SU-DHL-6 (cell line): ENCODE measurements around the gene ELMO1.

Experiments used
- H2AFZ ChIP-seq: fragments of 200-600 bp; sonication (generic); 2 replicates; pipeline ENCODE4 v1.6.1; 2014; ENCODE audit warnings: low read depth, mild to moderate bottlenecking, moderate library complexity, mixed read lengths, antibody characterized with exemption, low read length; ENCODE audit not compliant: severe bottlenecking
- H3F3A ChIP-seq: fragments of 200-600 bp; shearing (Covaris generic); 2 replicates; pipeline ENCODE4 v1.6.0; 2016; ENCODE audit warnings: antibody characterized with exemption, mild to moderate bottlenecking; ENCODE audit not compliant: insufficient read depth
- H3K27ac ChIP-seq: fragments of 200-600 bp; sonication (generic); 2 replicates; pipeline ENCODE4 v1.5.1; 2016; ENCODE audit warnings: low read depth, mild to moderate bottlenecking, low read length, moderate library complexity, mixed read lengths
- H3K27me3 ChIP-seq: fragments of 200-600 bp; sonication (generic), shearing (Covaris generic); 2 replicates; pipeline ENCODE4 v1.6.0; 2014; ENCODE audit warnings: mild to moderate bottlenecking, low read length
- H3K36me3 ChIP-seq: fragments of 200-600 bp; sonication (generic); 2 replicates; pipeline ENCODE4 v1.6.1; 2014; ENCODE audit warnings: mild to moderate bottlenecking, low read length, mixed read lengths
- H3K4me2 ChIP-seq: fragments of 300-600, 200-600 bp; shearing (Covaris generic), sonication (generic); 2 replicates; pipeline ENCODE4 v1.6.0; 2014; ENCODE audit warnings: low read length, low read depth, mild to moderate bottlenecking; ENCODE audit not compliant: poor library complexity, severe bottlenecking
- H3K4me3 ChIP-seq: fragments of 200-600 bp; sonication (generic); 2 replicates; pipeline ENCODE4 v1.5.1; 2014; ENCODE audit warnings: antibody characterized with exemption, low read length, mild to moderate bottlenecking, mixed read lengths; ENCODE audit not compliant: insufficient read depth, poor library complexity, severe bottlenecking
- H3K79me2 ChIP-seq: fragments of 200-600 bp; sonication (generic); 2 replicates; pipeline ENCODE4 v1.6.1; 2014; ENCODE audit warnings: mild to moderate bottlenecking, low read length, moderate library complexity; ENCODE audit not compliant: insufficient read depth
- H3K9ac ChIP-seq: fragments of 200-600 bp; sonication (generic); 2 replicates; pipeline ENCODE4 v1.7.0; 2014; ENCODE audit warnings: mild to moderate bottlenecking, low read length
- H3K9me2 ChIP-seq: fragments of 200-600 bp; sonication (generic); replicated peaks from 2 replicates; pipeline ENCODE4 v1.6.1; 2014; ENCODE audit warnings: low read length; ENCODE audit not compliant: insufficient read depth
- H3K9me3 ChIP-seq: fragments of 200-600 bp; sonication (generic); 2 replicates; pipeline ENCODE4 v1.6.1; 2014; ENCODE audit warnings: low read length, mixed read lengths; ENCODE audit not compliant: insufficient read depth
- H4K20me1 ChIP-seq: fragments of 200-600 bp; sonication (generic); 2 replicates; pipeline ENCODE4 v1.6.1; 2014; ENCODE audit warnings: low read depth, mild to moderate bottlenecking, antibody characterized with exemption, low read length, moderate library complexity, mixed read lengths
- EZH2phosphoT487 ChIP-seq: fragments of 200-600 bp; sonication (generic), shearing (Covaris generic); conservative IDR thresholded peaks from 2 replicates; pipeline ENCODE4 v1.6.1; 2018; ENCODE audit warnings: mild to moderate bottlenecking, antibody characterized with exemption, low read length, moderate library complexity, mixed read lengths
- TF ChIP-seq, protein P1 (sequence below): fragments of 200-600 bp; sonication (generic); IDR thresholded peaks from one replicate; pipeline ENCODE4 v1.5.1; 2017; ENCODE audit warnings: antibody characterized with exemption, mild to moderate bottlenecking, low read length, moderate library complexity; ENCODE audit not compliant: insufficient read depth, poor library complexity, severe bottlenecking

ELMO1 gene

DNA sequence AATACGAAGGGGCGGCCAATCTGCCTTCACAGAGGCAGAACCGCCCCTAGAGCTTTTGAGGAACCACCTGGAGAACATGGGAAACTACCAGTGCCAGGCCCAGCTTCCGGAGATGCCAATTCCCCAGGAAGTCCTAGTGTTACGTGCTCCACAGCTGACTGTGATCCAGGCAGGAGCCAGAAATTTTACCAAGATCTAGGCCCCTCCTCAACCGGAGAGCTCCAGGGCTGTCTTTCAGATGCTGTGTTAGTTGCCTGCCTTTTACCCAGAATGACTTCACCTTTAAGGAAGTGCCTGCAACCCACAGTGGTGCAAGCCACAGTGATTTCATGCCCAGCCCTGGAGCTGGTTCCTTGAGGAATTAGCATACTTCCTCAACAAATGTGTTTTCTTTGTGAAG, 62.9 kb downstream of the ELMO1 start:
- Histone ChIP-seq H4K20me1 (no peaks in the 10 kb centered on the region), H2AFZ (no peak overlapping the region), H3K9me2 (no peaks in the 10 kb centered on the region), H3K27ac (no peak overlapping the region), H3K9me3 (no peaks in the 10 kb centered on the region), H3F3A (no peaks in the 10 kb centered on the region), H3K36me3 (no peaks in the 10 kb centered on the region), H3K9ac (no peak overlapping the region), H3K79me2 (no peaks in the 10 kb centered on the region), H3K4me2 (no peak overlapping the region), H3K27me3 (no peaks in the 10 kb centered on the region), H3K4me3 (no peak overlapping the region)
- no peak for TF ChIP-seq EZH2phosphoT487
- TF ChIP-seq, protein P1, sequence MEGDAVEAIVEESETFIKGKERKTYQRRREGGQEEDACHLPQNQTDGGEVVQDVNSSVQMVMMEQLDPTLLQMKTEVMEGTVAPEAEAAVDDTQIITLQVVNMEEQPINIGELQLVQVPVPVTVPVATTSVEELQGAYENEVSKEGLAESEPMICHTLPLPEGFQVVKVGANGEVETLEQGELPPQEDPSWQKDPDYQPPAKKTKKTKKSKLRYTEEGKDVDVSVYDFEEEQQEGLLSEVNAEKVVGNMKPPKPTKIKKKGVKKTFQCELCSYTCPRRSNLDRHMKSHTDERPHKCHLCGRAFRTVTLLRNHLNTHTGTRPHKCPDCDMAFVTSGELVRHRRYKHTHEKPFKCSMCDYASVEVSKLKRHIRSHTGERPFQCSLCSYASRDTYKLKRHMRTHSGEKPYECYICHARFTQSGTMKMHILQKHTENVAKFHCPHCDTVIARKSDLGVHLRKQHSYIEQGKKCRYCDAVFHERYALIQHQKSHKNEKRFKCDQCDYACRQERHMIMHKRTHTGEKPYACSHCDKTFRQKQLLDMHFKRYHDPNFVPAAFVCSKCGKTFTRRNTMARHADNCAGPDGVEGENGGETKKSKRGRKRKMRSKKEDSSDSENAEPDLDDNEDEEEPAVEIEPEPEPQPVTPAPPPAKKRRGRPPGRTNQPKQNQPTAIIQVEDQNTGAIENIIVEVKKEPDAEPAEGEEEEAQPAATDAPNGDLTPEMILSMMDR: no peak

DNA sequence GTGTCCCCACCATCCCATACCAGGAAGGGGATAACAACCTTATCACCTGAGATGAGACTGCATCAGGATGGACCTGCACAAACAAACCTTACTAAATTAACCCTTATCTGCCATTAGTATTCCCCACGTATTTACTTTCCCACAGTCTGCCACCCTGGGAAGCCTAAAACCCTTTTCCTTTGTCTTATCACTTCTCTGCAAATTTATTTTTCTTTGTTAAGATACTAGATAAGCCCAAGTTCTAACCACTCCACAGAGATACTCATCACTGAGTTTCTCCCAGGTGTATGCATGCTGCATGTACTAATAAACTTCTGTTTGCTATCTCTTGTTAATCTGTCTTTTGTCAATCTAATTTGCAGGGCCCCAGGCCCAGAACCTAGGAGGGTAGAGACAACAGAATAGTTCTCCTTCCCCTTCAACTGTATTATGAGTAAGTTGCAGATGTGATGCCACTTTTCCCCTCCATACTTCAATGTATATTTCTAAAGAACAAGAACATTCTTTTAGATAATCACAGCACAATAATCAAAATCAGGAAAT, 66.0 kb downstream of the ELMO1 start:
- Histone ChIP-seq H3K4me3 (no peak overlapping the region), H3K27me3 (no peaks in the 10 kb centered on the region), H3K9ac (no peak overlapping the region), H3K27ac (no peak overlapping the region), H3K9me2 (no peaks in the 10 kb centered on the region), H4K20me1 (no peaks in the 10 kb centered on the region), H3K4me2 (no peak overlapping the region), H3F3A (no peaks in the 10 kb centered on the region), H2AFZ (no peak overlapping the region), H3K9me3 (no peaks in the 10 kb centered on the region), H3K36me3 (no peaks in the 10 kb centered on the region), H3K79me2 (no peaks in the 10 kb centered on the region)
- no peak for TF ChIP-seq EZH2phosphoT487
- TF ChIP-seq, protein P1: no peak

DNA sequence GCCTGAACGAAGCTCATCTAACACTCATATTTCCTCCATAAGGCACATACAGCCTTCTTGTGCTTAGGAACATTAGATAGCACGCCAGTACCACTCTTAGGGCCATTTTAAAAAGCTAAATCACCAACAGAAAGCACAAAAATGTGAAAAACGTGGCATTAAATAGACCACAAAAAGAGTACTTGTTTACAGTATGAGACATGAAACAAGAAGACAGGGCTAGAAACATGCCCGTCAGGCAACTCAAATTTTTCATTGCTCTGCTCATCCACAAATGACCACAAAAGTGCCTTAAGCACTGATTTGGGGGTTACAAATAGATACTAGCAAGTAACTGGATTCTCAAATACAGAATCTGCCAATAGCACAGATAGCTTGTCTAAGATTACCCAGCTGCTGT, 67.8 kb downstream of the ELMO1 start:
- Histone ChIP-seq H3K9me3 (peaks cover 12% of the 10 kb centered on the region; the same call in 1 of the 2 replicates), H3K27me3 (no peaks in the 10 kb centered on the region), H3K36me3 (no peaks in the 10 kb centered on the region), H3K4me2 (no peak overlapping the region), H3F3A (no peaks in the 10 kb centered on the region), H3K27ac (no peak overlapping the region), H4K20me1 (no peaks in the 10 kb centered on the region), H3K4me3 (no peak overlapping the region), H2AFZ (no peak overlapping the region), H3K9ac (no peak overlapping the region), H3K79me2 (no peaks in the 10 kb centered on the region), H3K9me2 (no peaks in the 10 kb centered on the region)
- no peak for TF ChIP-seq EZH2phosphoT487
- TF ChIP-seq, protein P1: no peak
